ENCODE measurements around the gene OR10A7.

The OR10A7 gene

GRCh38 chr12:55256831-55257230 lies 36.0 kb downstream of the OR10A7 start:
- H3K4me3 ChIP-seq (ENCODE audit: low read depth, low read length) = no peak overlapping the region
- DNase-seq (ENCODE audit: low read depth) = no peak
- TF ChIP-seq, protein P1, sequence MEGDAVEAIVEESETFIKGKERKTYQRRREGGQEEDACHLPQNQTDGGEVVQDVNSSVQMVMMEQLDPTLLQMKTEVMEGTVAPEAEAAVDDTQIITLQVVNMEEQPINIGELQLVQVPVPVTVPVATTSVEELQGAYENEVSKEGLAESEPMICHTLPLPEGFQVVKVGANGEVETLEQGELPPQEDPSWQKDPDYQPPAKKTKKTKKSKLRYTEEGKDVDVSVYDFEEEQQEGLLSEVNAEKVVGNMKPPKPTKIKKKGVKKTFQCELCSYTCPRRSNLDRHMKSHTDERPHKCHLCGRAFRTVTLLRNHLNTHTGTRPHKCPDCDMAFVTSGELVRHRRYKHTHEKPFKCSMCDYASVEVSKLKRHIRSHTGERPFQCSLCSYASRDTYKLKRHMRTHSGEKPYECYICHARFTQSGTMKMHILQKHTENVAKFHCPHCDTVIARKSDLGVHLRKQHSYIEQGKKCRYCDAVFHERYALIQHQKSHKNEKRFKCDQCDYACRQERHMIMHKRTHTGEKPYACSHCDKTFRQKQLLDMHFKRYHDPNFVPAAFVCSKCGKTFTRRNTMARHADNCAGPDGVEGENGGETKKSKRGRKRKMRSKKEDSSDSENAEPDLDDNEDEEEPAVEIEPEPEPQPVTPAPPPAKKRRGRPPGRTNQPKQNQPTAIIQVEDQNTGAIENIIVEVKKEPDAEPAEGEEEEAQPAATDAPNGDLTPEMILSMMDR (IDR thresholded peaks at IDR 0.05; ENCODE audit: control insufficient read depth, extremely low read depth, insufficient read depth) = no peak

GRCh38 chr12:55258303-55258702 lies 37.5 kb downstream of the OR10A7 start:
- no peak for DNase-seq (ENCODE audit: low read depth)
- no peak overlapping the region for H3K4me3 ChIP-seq (ENCODE audit: low read depth, low read length)
- TF ChIP-seq, protein P1 (IDR thresholded peaks at IDR 0.05; ENCODE audit: control insufficient read depth, extremely low read depth, insufficient read depth) = no peak

Measured in LNCaP clone FGC (cell line).